ENCODE results near the gene PPM1N.
A peak's percentile ranks its signal among the peaks of the same experiment; 100 is the strongest.

PPM1N gene

GRCh38 chr19:45463241-45463640 is 35.0 kb upstream of the PPM1N start:
- no peak for DNase-seq
- Histone ChIP-seq H3K4me1 (peaks cover 0 to 15% (median 9%) of the 10 kb centered on the region in 4 donors), H3K27ac (no peak overlapping the region), H3K27me3 (peaks cover 0 to 3% of the 10 kb centered on the region in 2 donors), H3K9me3 (no peaks in the 10 kb centered on the region), H3K36me3 (no peaks in the 10 kb centered on the region), H3K4me3 (no peak overlapping the region)
- intact Hi-C loops (cut with DNase I; ENCODE audit: low total_unique reads), result no loop called here
- no peak for TF ChIP-seq CTCF (IDR thresholded peaks at IDR 0.05)

- no peak for TF ChIP-seq CTCF (IDR thresholded peaks at IDR 0.05)
- intact Hi-C loops (cut with DNase I; ENCODE audit: low total_unique reads), result no loop called here
- Histone ChIP-seq H3K27ac (no peak overlapping the region), H3K36me3 (no peaks in the 10 kb centered on the region), H3K9me3 (no peaks in the 10 kb centered on the region), H3K4me1 (peaks cover 0 to 22% (median 16%) of the 10 kb centered on the region in 4 donors), H3K27me3 (peaks cover 0 to 3% of the 10 kb centered on the region in 2 donors), H3K4me3 (no peak overlapping the region)
- DNase-seq, result no peak
These were observed 34.0 kb upstream of the PPM1N start for GRCh38 chr19:45464274-45464673.

- Histone ChIP-seq H3K9me3 (no peaks in the 10 kb centered on the region), H3K27me3 (peaks cover 0 to 3% of the 10 kb centered on the region in 2 donors), H3K36me3 (no peaks in the 10 kb centered on the region), H3K27ac (no peak overlapping the region), H3K4me1 (peaks cover 0 to 26% (median 19%) of the 10 kb centered on the region in 4 donors), H3K4me3 (no peak overlapping the region)
- TF ChIP-seq CTCF (IDR thresholded peaks at IDR 0.05), result no peak
- DNase-seq, result no peak
- intact Hi-C loops (cut with DNase I; ENCODE audit: low total_unique reads), result no loop called here
These were observed 33.3 kb upstream of the PPM1N start for GRCh38 chr19:45464852-45465441.

GRCh38 chr19:45467115-45467455 is 31.2 kb upstream of the PPM1N start:
- intact Hi-C loops (cut with DNase I; ENCODE audit: low total_unique reads), result no loop called here
- Histone ChIP-seq H3K4me3 (peak overlapping the region; percentile 62), H3K27ac (peak overlapping the region; percentile 89 to 95), H3K9me3 (no peaks in the 10 kb centered on the region), H3K27me3 (no peaks in the 10 kb centered on the region), H3K4me1 (peaks cover 0 to 34% (median 25%) of the 10 kb centered on the region in 4 donors), H3K36me3 (no peaks in the 10 kb centered on the region)
- no peak for TF ChIP-seq CTCF (IDR thresholded peaks at IDR 0.05)
- DNase-seq, result no peak

GRCh38 chr19:45467456-45468158 is 30.6 kb upstream of the PPM1N start, which contains the start of gene FOSB:
Gene FOSB (plus strand): TSS chr19:45467996. CDS start chr19:45468587, 591 bp downstream.
- Histone ChIP-seq H3K4me1 (peaks cover 0 to 35% (median 27%) of the 10 kb centered on the region in 4 donors), H3K27ac (peak within 1 kb of the TSS; percentile 89 to 95), H3K27me3 (no peaks in the 10 kb centered on the region), H3K9me3 (no peaks in the 10 kb centered on the region), H3K4me3 (peak within 1 kb of the TSS; percentile 62), H3K36me3 (no peaks in the 10 kb centered on the region)
- peak; percentile 96 for DNase-seq
- intact Hi-C loops (cut with DNase I; ENCODE audit: low total_unique reads), result loop anchor here (2.0 kb wide), 1 partner anchor 13 kb away; no protein-coding TSS in a partner anchor
- no peak for TF ChIP-seq CTCF (IDR thresholded peaks at IDR 0.05)

All from tibial artery (tissue), 4 donors.